GM19328 (cell line): ENCODE measurements around the gene APLNR.
A peak's percentile ranks its signal among the peaks of the same experiment; 100 is the strongest.

Experiments used
- ATAC-seq: cut with Tn5 transposase; IDR thresholded peaks from one replicate; pipeline ENCODE4 v1.9.1; 2021; ENCODE audit warnings: mild to moderate bottlenecking, moderate library complexity; ENCODE audit not compliant: unreplicated experiment

Gene APLNR

GRCh38 chr11:57251491-57252104 lies 14.5 kb upstream of the APLNR start:
- no peak for ATAC-seq

GRCh38 chr11:57251037-57251436 lies 14.0 kb upstream of the APLNR start:
- no peak for ATAC-seq

GRCh38 chr11:57249384-57250319 lies 12.6 kb upstream of the APLNR start:
- peak; percentile 42 for ATAC-seq

- ATAC-seq, result peak; percentile 50
These were observed 11.8 kb upstream of the APLNR start for GRCh38 chr11:57248780-57249383.

- no peak for ATAC-seq
These were observed 7.9 kb upstream of the APLNR start for GRCh38 chr11:57244911-57245310.

GRCh38 chr11:57241353-57241972 lies 4.4 kb upstream of the APLNR start:
- ATAC-seq, result no peak

- ATAC-seq, result no peak
These were observed 3.7 kb upstream of the APLNR start for GRCh38 chr11:57240757-57241156.

- no peak for ATAC-seq
These were observed 3.0 kb upstream of the APLNR start for GRCh38 chr11:57240007-57240406.

- ATAC-seq, result no peak
These were observed 2.3 kb upstream of the APLNR start for GRCh38 chr11:57239348-57239747.

- ATAC-seq, result no peak
These were observed 1.0 kb downstream of the APLNR start for GRCh38 chr11:57235761-57236703.

- ATAC-seq, result no peak
These were observed 3.3 kb downstream of the APLNR start for GRCh38 chr11:57233702-57234101.

- ATAC-seq, result no peak
These were observed 5.4 kb downstream of the APLNR start for GRCh38 chr11:57231539-57232253.

GRCh38 chr11:57230791-57231538 lies 6.1 kb downstream of the APLNR start:
- ATAC-seq, result no peak

- no peak for ATAC-seq
These were observed 6.7 kb downstream of the APLNR start for GRCh38 chr11:57230316-57230715.

- no peak for ATAC-seq
These were observed 8.4 kb downstream of the APLNR start for GRCh38 chr11:57228600-57228999.

GRCh38 chr11:57224537-57224936 lies 12.5 kb downstream of the APLNR start:
- no peak for ATAC-seq

GRCh38 chr11:57224128-57224527 lies 12.9 kb downstream of the APLNR start:
- ATAC-seq, result no peak

- no peak for ATAC-seq
These were observed 13.4 kb downstream of the APLNR start for GRCh38 chr11:57223601-57224000.

GRCh38 chr11:57222239-57222638 lies 14.8 kb downstream of the APLNR start:
- ATAC-seq, result no peak
